B cell (primary cell): ENCODE results near the gene KCNT1. TPM values are rescaled to one million over a fixed set of nuclear protein-coding genes. Genes with fewer than 3 reads are reported as not detected.

Source experiments
- ATAC-seq: fragments of 200-7000 bp; cut with Tn5 transposase; one replicate; pipeline ENCODE4 v1.10.0; 2021; ENCODE audit warnings: low read depth, mild to moderate bottlenecking, moderate number of reproducible peaks, moderate library complexity
- CTCF ChIA-PET: fragments of 350-600 bp; sonication (Branson Sonifier 250); formaldehyde crosslinking; loops from one replicate; lab custom pipeline; 2021; ENCODE audit warnings: antibody characterized with exemption, inconsistent platforms; lab: Charles Lee
- POLR2A ChIA-PET: fragments of 350-600 bp; sonication (Branson Sonifier 250); formaldehyde crosslinking; loops from one replicate; lab custom pipeline; 2021; ENCODE audit warnings: antibody characterized with exemption; lab: Charles Lee
- DNase-seq: peaks from one replicate; pipeline ENCODE4 v3.0.0; 2013
- H2AFZ ChIP-seq: 2 replicates; pipeline ENCODE4 v1.6.1; 2012; ENCODE audit warnings: mild to moderate bottlenecking, low read depth, low read length; ENCODE audit not compliant: insufficient read depth, poor library complexity, severe bottlenecking
- H3K27ac ChIP-seq, 2 donors: 1 replicate in 1 of 2; 2 replicates in 1 of 2; pipeline ENCODE4 v1.5.1; 2012 to 2013; ENCODE audit warnings: low read length in 2 of 2, mild to moderate bottlenecking in 2 of 2, moderate library complexity in 1 of 2
- H3K27me3 ChIP-seq, 4 experiments: fragments of 200-600 bp in 1 of 4; sonication (generic) in 1 of 4; replicated peaks in 1 of 4; 1 replicate in 2 of 4; 2 replicates in 2 of 4; pipeline versions ENCODE4 v1.6.1 to v1.7.0; 2013 to 2016; ENCODE audit warnings: low read length in 3 of 4, mild to moderate bottlenecking in 2 of 4, mixed read lengths in 1 of 4, moderate library complexity in 1 of 4; ENCODE audit not compliant: insufficient read depth in 4 of 4, control insufficient read depth in 3 of 4; ENCODE audit errors: control extremely low read depth in 1 of 4
- H3K36me3 ChIP-seq, 2 experiments: replicated peaks in 1 of 2; 1 replicate in 1 of 2; 2 replicates in 1 of 2; pipeline versions ENCODE4 v1.6.1 to v1.7.1; 2013; ENCODE audit warnings: low read length in 1 of 2; ENCODE audit not compliant: insufficient read depth in 2 of 2, control insufficient read depth in 1 of 2; ENCODE audit errors: control extremely low read depth in 1 of 2, extremely low read depth in 1 of 2
- H3K4me1 ChIP-seq, 2 donors: fragments of 200-600 bp in 1 of 2; sonication (generic) in 1 of 2; 1 replicate in 1 of 2; 2 replicates in 1 of 2; pipeline versions ENCODE4 v1.5.1 to v1.6.1; 2013 to 2017; ENCODE audit warnings: low read length in 2 of 2; ENCODE audit not compliant: control insufficient read depth in 2 of 2, insufficient read depth in 2 of 2
- H3K4me2 ChIP-seq: replicated peaks from 2 replicates; pipeline ENCODE3; 2012; ENCODE audit warnings: mild to moderate bottlenecking, low read depth, low read length; ENCODE audit not compliant: poor library complexity, severe bottlenecking
- H3K4me3 ChIP-seq, 5 experiments: fragments of 200-600 bp in 1 of 5; sonication (generic) in 1 of 5; 1 replicate in 3 of 5; 2 replicates in 2 of 5; pipeline versions ENCODE4 v1.5.1 to v1.7.0; 2011 to 2016; ENCODE audit warnings: low read length in 4 of 5, mild to moderate bottlenecking in 4 of 5, low read depth in 2 of 5, control low read depth in 1 of 5, moderate library complexity in 1 of 5; ENCODE audit not compliant: insufficient read depth in 1 of 5; ENCODE audit errors: control extremely low read depth in 1 of 5, extremely low read depth in 1 of 5
- H3K79me2 ChIP-seq: fragments of 200-600 bp; sonication (generic); one replicate; pipeline ENCODE4 v1.6.0; 2016; ENCODE audit warnings: low read length; ENCODE audit not compliant: control insufficient read depth, insufficient read depth
- H3K9ac ChIP-seq: fragments of 200-600 bp; sonication (generic); 2 replicates; pipeline ENCODE4 v1.6.1; 2017; ENCODE audit warnings: mild to moderate bottlenecking, low read length, moderate library complexity
- H3K9me3 ChIP-seq, 3 donors: one replicate each; pipeline versions ENCODE4 v1.6.1 to v1.7.1; 2013; ENCODE audit warnings: low read length in 2 of 3; ENCODE audit not compliant: control insufficient read depth in 2 of 3, insufficient read depth in 1 of 3; ENCODE audit errors: control extremely low read depth in 1 of 3
- H4K20me1 ChIP-seq: 2 replicates; pipeline ENCODE4 v1.6.0; 2012; ENCODE audit warnings: mild to moderate bottlenecking, low read length; ENCODE audit not compliant: insufficient read depth, control insufficient read depth, poor library complexity, severe bottlenecking
- H3K27ac Mint-ChIP-seq: one replicate; pipeline ENCODE4 v1.8.0; 2021; ENCODE audit warnings: mixed read lengths
- H3K27me3 Mint-ChIP-seq: one replicate; pipeline ENCODE4 v1.8.0; 2021; ENCODE audit warnings: mixed read lengths
- H3K4me1 Mint-ChIP-seq: one replicate; pipeline ENCODE4 v1.8.0; 2021; ENCODE audit warnings: mixed read lengths
- H3K4me3 Mint-ChIP-seq: one replicate; pipeline ENCODE4 v1.8.0; 2021; ENCODE audit warnings: mixed read lengths
- H3K9me3 Mint-ChIP-seq: one replicate; pipeline ENCODE4 v1.8.0; 2022; ENCODE audit warnings: mixed read lengths; ENCODE audit not compliant: insufficient read depth
- CTCF ChIP-seq: fragments of 200-600 bp; IDR thresholded peaks from one replicate; pipeline ENCODE4 v1.8.0; 2022; ENCODE audit warnings: antibody characterized with exemption, mild to moderate bottlenecking
- EZH2 ChIP-seq: IDR thresholded peaks from 2 replicates; pipeline ENCODE4 v1.6.1; 2012; ENCODE audit warnings: borderline replicate concordance, low read depth, mild to moderate bottlenecking, moderate library complexity, low read length; ENCODE audit not compliant: insufficient read depth, poor library complexity, severe bottlenecking
- WGBS: methylation state at CpG from one replicate; pipeline ENCODE4 v1.1.5; 2013; ENCODE audit warnings: missing lambda C conversion rate; ENCODE audit not compliant: insufficient coverage; 5-methylcytosine and 5-hydroxymethylcytosine counted together
- intact Hi-C: fragments of 100-400 bp; cut with micrococcal nuclease; formaldehyde crosslinking; loops from one replicate; pipeline ENCODE4 v1.10.0; 2022
- polyA plus RNA-seq: library from polyadenylated mRNA; depleted of rRNA; stranded (reverse); fragments of >200 nt; gene quantifications from 2 replicates; pipeline ENCODE4 v1.2.3, GENCODE V29; 2012
- total RNA-seq, 2 donors: library from RNA; stranded (reverse); fragments of 120-200 nt in 1 of 2; gene quantifications; 1 replicate in 1 of 2; 2 replicates in 1 of 2; pipeline versions ENCODE4 v1.2.3 to v1.2.4, GENCODE V29; 2013 to 2022

The KCNT1 gene
- total and polyA plus RNA-seq, 2 donors (not counting 1 experiment from before 2014, with no cell fraction given), result not detected

GRCh38 chr9:135783540-135784245 is 81.7 kb downstream of the KCNT1 start:
- H3K4me3 ChIP-seq, result no peak overlapping the region
- no peak overlapping the region for H2AFZ ChIP-seq
- H3K79me2 ChIP-seq, result no peaks in the 10 kb centered on the region
- H4K20me1 ChIP-seq, result no peaks in the 10 kb centered on the region
- CTCF ChIA-PET, result no interaction called here
- Mint-ChIP-seq H3K27ac (no peak overlapping the region), H3K9me3 (no peaks in the 10 kb centered on the region), H3K4me1 (no peaks in the 10 kb centered on the region), H3K4me3 (no peak overlapping the region), H3K27me3 (no peaks in the 10 kb centered on the region)
- POLR2A ChIA-PET, result no interaction called here
- H3K4me2 ChIP-seq, result no peak overlapping the region
- intact Hi-C loops, result no loop called here
- H3K36me3 ChIP-seq, result no peaks in the 10 kb centered on the region
- H3K9me3 ChIP-seq, result no peaks in the 10 kb centered on the region
- no peaks in the 10 kb centered on the region for H3K27me3 ChIP-seq
- no peak overlapping the region for H3K27ac ChIP-seq
- ATAC-seq (no peak), DNase-seq (no peak)
- H3K4me1 ChIP-seq, result no peaks in the 10 kb centered on the region
- TF ChIP-seq CTCF (no peak), EZH2 (no peak)
- 93% methylated on average over 19 of the region's 30 CpGs for WGBS
- H3K9ac ChIP-seq, result no peak overlapping the region

- ATAC-seq (no peak), DNase-seq (no peak)
- Histone ChIP-seq H3K27ac (no peak overlapping the region), H3K4me3 (no peak overlapping the region), H3K9ac (no peak overlapping the region), H3K36me3 (no peaks in the 10 kb centered on the region), H3K9me3 (no peaks in the 10 kb centered on the region), H2AFZ (no peak overlapping the region), H3K4me2 (no peak overlapping the region), H3K79me2 (no peaks in the 10 kb centered on the region), H3K4me1 (no peaks in the 10 kb centered on the region), H3K27me3 (no peaks in the 10 kb centered on the region), H4K20me1 (no peaks in the 10 kb centered on the region)
- intact Hi-C loops, result no loop called here
- ChIA-PET CTCF (no interaction called here), POLR2A (no interaction called here)
- no peaks in the 10 kb centered on the region for H3K4me1 Mint-ChIP-seq
- no peak for TF ChIP-seq CTCF
- no peak for TF ChIP-seq EZH2
- no peaks in the 10 kb centered on the region for H3K9me3 Mint-ChIP-seq
- no peak overlapping the region for H3K4me3 Mint-ChIP-seq
- 91% methylated on average over 15 of the region's 22 CpGs for WGBS
- no peak overlapping the region for H3K27ac Mint-ChIP-seq
- no peaks in the 10 kb centered on the region for H3K27me3 Mint-ChIP-seq
Measured at GRCh38 chr9:135785013-135785575, 83.1 kb downstream of the KCNT1 start.
